Measurements from ENCODE around the gene FLNC.

FLNC gene

DNA sequence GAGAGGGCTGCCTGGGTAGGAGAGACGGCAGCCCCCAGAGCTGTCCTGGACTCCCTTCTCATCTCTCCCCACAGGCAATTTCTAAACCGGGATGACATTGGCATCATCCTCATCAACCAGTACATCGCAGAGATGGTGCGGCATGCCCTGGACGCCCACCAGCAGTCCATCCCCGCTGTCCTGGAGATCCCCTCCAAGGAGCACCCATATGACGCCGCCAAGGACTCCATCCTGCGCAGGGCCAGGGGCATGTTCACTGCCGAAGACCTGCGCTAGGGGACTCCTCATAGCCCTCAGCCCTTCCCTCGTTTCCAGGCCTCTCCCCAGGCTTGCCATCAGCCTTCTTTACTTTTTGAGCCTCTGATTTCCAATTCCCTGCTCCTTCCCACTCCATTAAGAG is 35.1 kb downstream of the FLNC start:
- Histone ChIP-seq H3K4me3 (ENCODE audit: low read length, poor library complexity, severe bottlenecking) (no peak overlapping the region), H3K9me2 (replicated peaks; ENCODE audit: low read depth, low read length) (no peaks in the 10 kb centered on the region), H3K4me1 (ENCODE audit: insufficient read depth, low read length, poor library complexity, severe bottlenecking) (peaks cover 19% of the 10 kb centered on the region), H3K27me3 (ENCODE audit: insufficient read depth, low read length, poor library complexity, severe bottlenecking) (no peaks in the 10 kb centered on the region), H3K79me2 (ENCODE audit: insufficient read depth, low read length) (peaks cover 25% of the 10 kb centered on the region), H3K4me2 (ENCODE audit: low read depth, low read length, poor library complexity, severe bottlenecking) (no peak overlapping the region), H3K36me3 (ENCODE audit: insufficient read depth, low read length) (no peaks in the 10 kb centered on the region), H4K20me1 (ENCODE audit: insufficient read depth, low read length, poor library complexity, severe bottlenecking) (no peaks in the 10 kb centered on the region), H3K9ac (ENCODE audit: low read depth, low read length, poor library complexity, severe bottlenecking) (no peak overlapping the region), H2AFZ (ENCODE audit: low read length) (no peak overlapping the region), H3K9me3 (ENCODE audit: insufficient read depth, low read depth, low read length) (no peaks in the 10 kb centered on the region), H3F3A (ENCODE audit: low read depth) (no peaks in the 10 kb centered on the region)
- TF ChIP-seq, protein P1, sequence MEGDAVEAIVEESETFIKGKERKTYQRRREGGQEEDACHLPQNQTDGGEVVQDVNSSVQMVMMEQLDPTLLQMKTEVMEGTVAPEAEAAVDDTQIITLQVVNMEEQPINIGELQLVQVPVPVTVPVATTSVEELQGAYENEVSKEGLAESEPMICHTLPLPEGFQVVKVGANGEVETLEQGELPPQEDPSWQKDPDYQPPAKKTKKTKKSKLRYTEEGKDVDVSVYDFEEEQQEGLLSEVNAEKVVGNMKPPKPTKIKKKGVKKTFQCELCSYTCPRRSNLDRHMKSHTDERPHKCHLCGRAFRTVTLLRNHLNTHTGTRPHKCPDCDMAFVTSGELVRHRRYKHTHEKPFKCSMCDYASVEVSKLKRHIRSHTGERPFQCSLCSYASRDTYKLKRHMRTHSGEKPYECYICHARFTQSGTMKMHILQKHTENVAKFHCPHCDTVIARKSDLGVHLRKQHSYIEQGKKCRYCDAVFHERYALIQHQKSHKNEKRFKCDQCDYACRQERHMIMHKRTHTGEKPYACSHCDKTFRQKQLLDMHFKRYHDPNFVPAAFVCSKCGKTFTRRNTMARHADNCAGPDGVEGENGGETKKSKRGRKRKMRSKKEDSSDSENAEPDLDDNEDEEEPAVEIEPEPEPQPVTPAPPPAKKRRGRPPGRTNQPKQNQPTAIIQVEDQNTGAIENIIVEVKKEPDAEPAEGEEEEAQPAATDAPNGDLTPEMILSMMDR (conservative IDR thresholded peaks at IDR 0.05; ENCODE audit: low read length): no peak

DNA sequence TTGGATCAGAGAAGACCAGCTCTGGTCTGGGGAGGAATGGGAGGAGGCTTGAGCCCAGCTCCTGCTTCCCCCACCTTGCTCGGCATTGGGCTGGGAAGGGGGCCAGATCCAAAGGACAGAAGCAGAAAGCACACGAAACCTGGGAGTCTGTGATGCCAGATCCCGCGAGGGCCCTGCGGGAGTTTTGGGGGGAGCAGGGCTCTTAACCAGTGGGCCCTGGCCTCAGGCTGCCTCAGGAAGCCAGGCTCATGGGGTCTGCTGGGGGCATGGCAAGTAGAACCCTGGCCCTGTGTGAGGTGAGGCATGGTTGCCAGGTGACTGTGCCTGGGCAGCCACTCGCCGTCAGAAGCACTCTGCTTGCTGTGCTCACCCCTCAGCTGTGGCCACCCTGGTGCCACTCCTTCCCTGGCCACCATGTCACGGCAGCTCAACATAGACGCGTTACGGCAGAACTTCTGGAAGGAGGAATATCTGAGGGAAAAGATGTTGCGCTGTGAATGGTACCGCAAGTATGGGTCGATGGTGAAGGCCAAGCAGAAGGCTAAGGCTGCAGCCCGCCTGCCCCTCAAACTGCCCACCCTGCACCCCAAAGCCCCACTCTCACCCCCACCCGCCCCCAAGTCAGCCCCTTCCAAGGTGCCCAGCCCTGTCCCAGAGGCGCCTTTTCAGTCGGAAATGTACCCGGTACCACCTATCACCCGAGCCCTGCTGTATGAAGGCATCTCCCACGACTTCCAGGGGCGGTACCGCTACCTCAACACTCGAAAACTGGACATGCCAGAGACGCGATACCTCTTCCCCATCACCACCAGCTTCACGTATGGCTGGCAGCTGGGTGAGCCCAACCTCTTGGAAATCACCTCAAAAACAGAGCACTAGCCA is 36.0 kb downstream of the FLNC start:
- TF ChIP-seq, protein P1 (conservative IDR thresholded peaks at IDR 0.05; ENCODE audit: low read length): no peak
- no peak for TF ChIP-seq EZH2phosphoT487 (IDR thresholded peaks at IDR 0.05; ENCODE audit: borderline replicate concordance)
- Histone ChIP-seq H3K36me3 (ENCODE audit: insufficient read depth, low read length) (no peaks in the 10 kb centered on the region), H3F3A (ENCODE audit: low read depth) (no peaks in the 10 kb centered on the region), H3K79me2 (ENCODE audit: insufficient read depth, low read length) (peaks cover 29% of the 10 kb centered on the region), H3K4me3 (ENCODE audit: low read length, poor library complexity, severe bottlenecking) (no peak overlapping the region), H2AFZ (ENCODE audit: low read length) (no peak overlapping the region), H4K20me1 (ENCODE audit: insufficient read depth, low read length, poor library complexity, severe bottlenecking) (no peaks in the 10 kb centered on the region), H3K9me2 (replicated peaks; ENCODE audit: low read depth, low read length) (no peaks in the 10 kb centered on the region), H3K4me1 (ENCODE audit: insufficient read depth, low read length, poor library complexity, severe bottlenecking) (peaks cover 21% of the 10 kb centered on the region), H3K9me3 (ENCODE audit: insufficient read depth, low read depth, low read length) (no peaks in the 10 kb centered on the region), H3K9ac (ENCODE audit: low read depth, low read length, poor library complexity, severe bottlenecking) (no peak overlapping the region), H3K4me2 (ENCODE audit: low read depth, low read length, poor library complexity, severe bottlenecking) (no peak overlapping the region), H3K27me3 (ENCODE audit: insufficient read depth, low read length, poor library complexity, severe bottlenecking) (no peaks in the 10 kb centered on the region)

DNA sequence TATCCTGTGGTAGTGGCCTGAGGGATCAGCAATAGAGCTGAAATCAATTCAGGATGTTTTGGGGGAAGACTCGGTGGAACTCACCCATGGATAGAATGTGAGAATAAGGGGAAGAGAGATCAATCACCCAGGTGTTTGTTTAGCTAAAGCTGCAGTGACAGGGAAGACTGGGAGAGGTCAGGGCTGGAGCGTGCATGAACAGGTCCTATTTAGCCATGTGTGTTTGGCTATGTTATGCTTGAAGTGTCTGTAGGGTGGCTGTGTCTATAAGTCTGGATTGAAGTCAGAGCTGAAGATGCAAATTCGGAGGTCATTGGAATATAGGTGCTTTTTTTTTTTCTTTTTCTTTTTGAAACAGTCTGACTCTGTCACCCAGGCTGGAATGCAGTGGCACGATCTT is 37.0 kb downstream of the FLNC start:
- Histone ChIP-seq H3K27me3 (ENCODE audit: insufficient read depth, low read length, poor library complexity, severe bottlenecking) (no peaks in the 10 kb centered on the region), H3K36me3 (ENCODE audit: insufficient read depth, low read length) (no peaks in the 10 kb centered on the region), H3K9me2 (replicated peaks; ENCODE audit: low read depth, low read length) (no peaks in the 10 kb centered on the region), H3K79me2 (ENCODE audit: insufficient read depth, low read length) (peaks cover 29% of the 10 kb centered on the region), H3K4me1 (ENCODE audit: insufficient read depth, low read length, poor library complexity, severe bottlenecking) (peaks cover 18% of the 10 kb centered on the region), H3K9me3 (ENCODE audit: insufficient read depth, low read depth, low read length) (no peaks in the 10 kb centered on the region), H4K20me1 (ENCODE audit: insufficient read depth, low read length, poor library complexity, severe bottlenecking) (no peaks in the 10 kb centered on the region), H2AFZ (ENCODE audit: low read length) (no peak overlapping the region), H3K4me3 (ENCODE audit: low read length, poor library complexity, severe bottlenecking) (no peak overlapping the region), H3F3A (ENCODE audit: low read depth) (no peaks in the 10 kb centered on the region), H3K9ac (ENCODE audit: low read depth, low read length, poor library complexity, severe bottlenecking) (no peak overlapping the region), H3K4me2 (ENCODE audit: low read depth, low read length, poor library complexity, severe bottlenecking) (no peak overlapping the region)
- TF ChIP-seq, protein P1 (conservative IDR thresholded peaks at IDR 0.05; ENCODE audit: low read length): no peak
- no peak for TF ChIP-seq EZH2phosphoT487 (IDR thresholded peaks at IDR 0.05; ENCODE audit: borderline replicate concordance)
